GM13977 (cell line): ENCODE results near the gene RNF14.

Experiments used
- DNase-seq: peaks from one replicate; pipeline ENCODE4 v3.0.0; 2012; ENCODE audit warnings: low spot score
- CTCF ChIP-seq: IDR thresholded peaks from 2 replicates; pipeline ENCODE4 v1.5.1; 2012; ENCODE audit warnings: mild to moderate bottlenecking, control low read depth; ENCODE audit not compliant: insufficient read depth; ENCODE audit errors: extremely low read depth, missing control alignments
- in situ Hi-C: fragments of 300-500 bp; cut with MboI; formaldehyde crosslinking; loops from one replicate; pipeline ENCODE4 v1.12.0; 2022; ENCODE audit warnings: low sequenced_read_pairs, low pct_unique_long_range_greater_than_20kb, mixed read lengths, inconsistent platforms; ENCODE audit not compliant: unreplicated experiment

Gene RNF14

GRCh38 chr5:141940695-141941271 is 28.1 kb upstream of the RNF14 start:
- no peak for TF ChIP-seq CTCF
- in situ Hi-C loops: no loop called here
- DNase-seq: no peak

DNA sequence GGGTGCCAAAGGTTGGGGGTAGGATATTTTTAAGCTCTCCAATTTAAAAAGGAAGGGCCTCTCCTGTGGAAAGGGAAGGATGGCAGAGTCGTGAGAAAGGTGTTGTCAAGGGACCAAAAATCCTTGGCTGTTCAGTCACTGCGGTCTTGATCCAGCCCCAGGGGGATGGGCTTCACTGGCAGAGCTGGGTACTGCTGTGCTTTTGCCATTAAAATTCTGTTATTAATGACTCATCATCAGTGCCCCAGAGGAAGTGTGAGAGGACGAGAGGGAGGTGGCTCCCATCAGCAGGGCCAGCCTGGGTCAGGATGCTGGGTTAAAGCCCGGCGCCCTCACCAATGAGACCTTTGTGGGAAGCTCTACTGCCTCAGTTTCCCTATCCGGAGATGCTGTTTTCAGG is 27.6 kb upstream of the RNF14 start:
- no peak for DNase-seq
- TF ChIP-seq CTCF: no peak
- in situ Hi-C loops: no loop called here

- in situ Hi-C loops: no loop called here
- no peak for DNase-seq
- no peak for TF ChIP-seq CTCF
These were observed 27.1 kb upstream of the RNF14 start for GRCh38 chr5:141941779-141942178.

- DNase-seq: no peak
- in situ Hi-C loops: no loop called here
- no peak for TF ChIP-seq CTCF
These were observed 26.6 kb upstream of the RNF14 start for GRCh38 chr5:141942185-141942857.

DNA sequence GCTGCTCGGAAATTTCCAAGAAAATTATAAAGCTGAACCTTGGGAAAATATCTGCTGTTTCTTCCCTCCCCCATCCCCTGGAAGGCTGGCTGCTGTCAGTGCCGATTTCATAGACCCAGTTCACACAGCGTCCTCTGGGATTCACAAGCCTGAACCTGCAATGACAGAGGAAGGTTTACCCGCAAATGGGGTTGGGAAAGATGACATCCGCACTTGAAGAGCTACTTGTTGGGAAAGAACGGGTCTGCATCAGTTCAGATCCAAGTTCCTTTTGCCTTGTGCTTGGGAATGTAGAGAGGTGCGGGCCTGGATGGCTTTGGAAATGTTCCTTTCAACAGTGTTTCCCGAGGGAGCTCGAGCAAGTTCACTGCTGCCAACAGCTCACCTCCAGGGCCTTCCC is 24.8 kb upstream of the RNF14 start:
- no peak for TF ChIP-seq CTCF

GRCh38 chr5:141945511-141946051 is 23.3 kb upstream of the RNF14 start:
- no peak for DNase-seq
- in situ Hi-C loops: no loop called here
- TF ChIP-seq CTCF: no peak

More for the DNA sequence above, 24.8 kb upstream of the RNF14 start:
- in situ Hi-C loops: no loop called here
- DNase-seq: no peak
